ENCODE measurements around the gene EIF4EBP2. TPM values are rescaled to one million over a fixed set of nuclear protein-coding genes. Genes with fewer than 3 reads are reported as not detected.

EIF4EBP2 gene
- polyA plus RNA-seq (ENCODE audit: insufficient read length in 3 of 3): 10 to 100 TPM; 75.3 to 92.0 (median 84.2) TPM
- long read RNA-seq, donor 1, full-length matches to known transcripts: 41 of 87 reads
- long read RNA-seq, donor 1, partial matches to known transcripts: 46 of 87 reads
- long read RNA-seq, donor 1, other reads (novel, unspliced or antisense): 0 of 87 reads
- long read RNA-seq, donor 2, full-length matches to known transcripts: 42 of 47 reads
- long read RNA-seq, donor 2, partial matches to known transcripts: 5 of 47 reads
- long read RNA-seq, donor 2, other reads (novel, unspliced or antisense): 0 of 47 reads
- long read RNA-seq, donor 3, full-length matches to known transcripts: 48 of 91 reads
- long read RNA-seq, donor 3, partial matches to known transcripts: 43 of 91 reads
- long read RNA-seq, donor 3, other reads (novel, unspliced or antisense): 0 of 91 reads
- long read RNA-seq, donor 4, full-length matches to known transcripts: 37 of 80 reads
- long read RNA-seq, donor 4, partial matches to known transcripts: 43 of 80 reads
- long read RNA-seq, donor 4, other reads (novel, unspliced or antisense): 0 of 80 reads
- long read RNA-seq, donor 5, full-length matches to known transcripts: 23 of 28 reads
- long read RNA-seq, donor 5, partial matches to known transcripts: 0 of 28 reads
- long read RNA-seq, donor 5, other reads (novel, unspliced or antisense): 5 of 28 reads
- long read RNA-seq, donor 6, full-length matches to known transcripts: 44 of 44 reads
- long read RNA-seq, donor 6, partial matches to known transcripts: 0 of 44 reads
- long read RNA-seq, donor 6, other reads (novel, unspliced or antisense): 0 of 44 reads
- long read RNA-seq, donor 7, full-length matches to known transcripts: 79 of 149 reads
- long read RNA-seq, donor 7, partial matches to known transcripts: 70 of 149 reads
- long read RNA-seq, donor 7, other reads (novel, unspliced or antisense): 0 of 149 reads
- long read RNA-seq, donor 8, full-length matches to known transcripts: 15 of 15 reads
- long read RNA-seq, donor 8, partial matches to known transcripts: 0 of 15 reads
- long read RNA-seq, donor 8, other reads (novel, unspliced or antisense): 0 of 15 reads
- long read RNA-seq, donor 9, full-length matches to known transcripts: 46 of 46 reads
- long read RNA-seq, donor 9, partial matches to known transcripts: 0 of 46 reads
- long read RNA-seq, donor 9, other reads (novel, unspliced or antisense): 0 of 46 reads
- long read RNA-seq, donor 10, full-length matches to known transcripts: 48 of 60 reads
- long read RNA-seq, donor 10, partial matches to known transcripts: 12 of 60 reads
- long read RNA-seq, donor 10, other reads (novel, unspliced or antisense): 0 of 60 reads
- long read RNA-seq, donor 11, full-length matches to known transcripts: 60 of 71 reads
- long read RNA-seq, donor 11, partial matches to known transcripts: 11 of 71 reads
- long read RNA-seq, donor 11, other reads (novel, unspliced or antisense): 0 of 71 reads
- long read RNA-seq, donor 12, full-length matches to known transcripts: 70 of 70 reads
- long read RNA-seq, donor 12, partial matches to known transcripts: 0 of 70 reads
- long read RNA-seq, donor 12, other reads (novel, unspliced or antisense): 0 of 70 reads
- long read RNA-seq, donor 13, full-length matches to known transcripts: 30 of 30 reads
- long read RNA-seq, donor 13, partial matches to known transcripts: 0 of 30 reads
- long read RNA-seq, donor 13, other reads (novel, unspliced or antisense): 0 of 30 reads
- long read RNA-seq, donor 14: 0 reads
- long read RNA-seq, donor 15, full-length matches to known transcripts: 65 of 124 reads
- long read RNA-seq, donor 15, partial matches to known transcripts: 59 of 124 reads
- long read RNA-seq, donor 15, other reads (novel, unspliced or antisense): 0 of 124 reads
- long read RNA-seq, donor 16, full-length matches to known transcripts: 58 of 67 reads
- long read RNA-seq, donor 16, partial matches to known transcripts: 9 of 67 reads
- long read RNA-seq, donor 16, other reads (novel, unspliced or antisense): 0 of 67 reads

GRCh38 chr10:70404036-70404786 lies at the start of gene EIF4EBP2:
Gene EIF4EBP2, plus strand, starts transcription at chr10:70404145. Its CDS starts 257 bp downstream, at chr10:70404402.
- DNase-seq: peak; percentile 96

- no peak for DNase-seq
Observed at GRCh38 chr10:70354556-70354955, 49.4 kb upstream of the EIF4EBP2 start.

GRCh38 chr10:70355051-70356021 lies 48.6 kb upstream of the EIF4EBP2 start:
- DNase-seq: no peak

GRCh38 chr10:70357565-70357964 lies 46.4 kb upstream of the EIF4EBP2 start:
- DNase-seq: no peak

GRCh38 chr10:70358446-70358845 lies 45.5 kb upstream of the EIF4EBP2 start:
- DNase-seq: no peak

- DNase-seq: no peak
Observed at GRCh38 chr10:70359017-70359550, 44.9 kb upstream of the EIF4EBP2 start.

- no peak for DNase-seq
Observed at GRCh38 chr10:70360215-70360614, 43.7 kb upstream of the EIF4EBP2 start.

- no peak for DNase-seq
Observed at GRCh38 chr10:70362328-70362727, 41.6 kb upstream of the EIF4EBP2 start.

- DNase-seq: no peak
Observed at GRCh38 chr10:70363292-70363691, 40.7 kb upstream of the EIF4EBP2 start.

GRCh38 chr10:70363971-70364771 lies 39.8 kb upstream of the EIF4EBP2 start:
- DNase-seq: peak; percentile 82

- DNase-seq: no peak
Observed at GRCh38 chr10:70364772-70365091, 39.2 kb upstream of the EIF4EBP2 start.

GRCh38 chr10:70367195-70367796 lies 36.6 kb upstream of the EIF4EBP2 start:
- DNase-seq: no peak

- no peak for DNase-seq
Observed at GRCh38 chr10:70368774-70369482, 35.0 kb upstream of the EIF4EBP2 start.

GRCh38 chr10:70369498-70370018 lies 34.4 kb upstream of the EIF4EBP2 start:
- DNase-seq: no peak

GRCh38 chr10:70370766-70371165 lies 33.2 kb upstream of the EIF4EBP2 start:
- no peak for DNase-seq

- no peak for DNase-seq
Observed at GRCh38 chr10:70371846-70372245, 32.1 kb upstream of the EIF4EBP2 start.
